HTERT RPE-1 (cell line): ENCODE data around the gene RPN2.
"Not testable (repeated sequence)": the region's sequence is repeated elsewhere in the genome, so short reads cannot be mapped to it uniquely, and the experiment has no call there.

ENCODE experiments used
- in situ Hi-C: fragments of 300-500 bp; cut with MboI; formaldehyde crosslinking; loops from 4 replicates; pipeline ENCODE4 v1.14.3; 2020; ENCODE audit warnings: low sequenced_read_pairs

RPN2 gene

GRCh38 chr20:37178839-37179682, at the start of gene RPN2, which contains the start of gene MROH8:
RPN2 (plus strand) TSS chr20:37179330; CDS start chr20:37179357, 27 bp downstream.
MROH8 (minus strand) TSS chr20:37179548.
- in situ Hi-C loops: no loop called here

- in situ Hi-C loops: no loop called here
These were observed 47.6 kb upstream of the RPN2 start for GRCh38 chr20:37131486-37131885.

GRCh38 chr20:37133952-37134351, 45.2 kb upstream of the RPN2 start:
- in situ Hi-C loops: no loop called here

- in situ Hi-C loops: no loop called here
These were observed 41.6 kb upstream of the RPN2 start for GRCh38 chr20:37137547-37137946.

GRCh38 chr20:37142708-37143107, 36.4 kb upstream of the RPN2 start:
- in situ Hi-C loops: no loop called here

GRCh38 chr20:37144856-37145404, 34.2 kb upstream of the RPN2 start:
- in situ Hi-C loops: no loop called here

- in situ Hi-C loops: no loop called here
These were observed 31.9 kb upstream of the RPN2 start for GRCh38 chr20:37147250-37147649.

- in situ Hi-C loops: not testable (repeated sequence)
These were observed 28.3 kb upstream of the RPN2 start for GRCh38 chr20:37150864-37151263.

- in situ Hi-C loops: no loop called here
These were observed 27.6 kb upstream of the RPN2 start for GRCh38 chr20:37151529-37151928.

- in situ Hi-C loops: no loop called here
These were observed 26.8 kb upstream of the RPN2 start for GRCh38 chr20:37152284-37152683.

- in situ Hi-C loops: no loop called here
These were observed 24.3 kb upstream of the RPN2 start for GRCh38 chr20:37154684-37155298.

- in situ Hi-C loops: no loop called here
These were observed 23.1 kb upstream of the RPN2 start for GRCh38 chr20:37155987-37156386.

GRCh38 chr20:37158248-37158647, 20.9 kb upstream of the RPN2 start:
- in situ Hi-C loops: no loop called here

GRCh38 chr20:37160683-37161082, 18.4 kb upstream of the RPN2 start:
- in situ Hi-C loops: no loop called here

- in situ Hi-C loops: no loop called here
These were observed 17.1 kb upstream of the RPN2 start for GRCh38 chr20:37161830-37162549.

GRCh38 chr20:37162646-37163045, 16.5 kb upstream of the RPN2 start:
- in situ Hi-C loops: no loop called here

GRCh38 chr20:37163832-37164554, 15.1 kb upstream of the RPN2 start:
- in situ Hi-C loops: no loop called here

- in situ Hi-C loops: no loop called here
These were observed 14.1 kb upstream of the RPN2 start for GRCh38 chr20:37165031-37165430.

- in situ Hi-C loops: no loop called here
These were observed 12.3 kb upstream of the RPN2 start for GRCh38 chr20:37166867-37167266.

GRCh38 chr20:37172836-37173235, 6.3 kb upstream of the RPN2 start:
- in situ Hi-C loops: no loop called here
